ENCODE measurements around the gene RAB23. TPM values are rescaled to one million over a fixed set of nuclear protein-coding genes. Genes with fewer than 3 reads are reported as not detected.
"Not testable (repeated sequence)": the region's sequence is repeated elsewhere in the genome, so short reads cannot be mapped to it uniquely, and the experiment has no call there.

RAB23 gene
- 24.4 TPM for total RNA-seq

DNA sequence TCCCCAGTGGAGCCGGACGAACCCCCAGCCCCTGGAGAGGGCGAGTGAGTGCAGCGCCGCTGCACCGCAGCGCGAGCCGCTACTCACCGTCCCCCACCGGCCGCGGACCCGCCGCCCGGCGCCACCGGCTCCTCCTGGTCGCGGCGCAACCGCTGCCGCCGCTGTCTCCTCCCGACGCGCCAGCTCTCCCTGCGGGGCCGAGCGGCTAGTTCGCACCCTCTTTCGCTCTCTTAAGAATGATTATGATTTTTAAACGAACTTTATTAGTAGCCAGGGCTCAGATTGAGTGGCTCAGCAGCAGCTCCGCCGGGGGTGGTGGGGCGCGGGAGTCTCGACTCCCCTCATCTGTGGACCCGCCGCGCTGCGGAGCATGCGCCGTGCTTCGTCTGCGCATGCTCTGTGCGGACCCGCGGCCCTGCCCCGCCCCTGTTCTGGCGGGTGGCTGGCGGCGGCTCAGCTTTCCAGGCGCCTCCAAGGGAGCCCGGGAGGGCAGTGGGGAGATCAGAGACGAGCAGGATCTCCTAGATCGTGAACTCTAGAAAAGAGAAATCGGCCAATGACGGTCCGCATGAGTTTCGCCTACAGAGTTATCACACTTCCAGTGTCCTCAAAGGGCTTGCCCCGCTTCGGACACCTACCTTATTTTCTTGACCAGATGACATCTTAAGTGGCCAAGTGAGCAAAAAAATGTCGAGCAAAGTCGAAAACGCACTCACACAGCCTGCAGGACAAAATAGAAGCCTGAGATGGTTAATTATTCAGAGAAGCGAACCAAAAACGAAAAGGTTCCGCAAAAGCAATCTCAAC, at the start of gene RAB23:
Gene RAB23, minus strand, starts transcription at position 372 of the 807 bp plus-strand sequence. CDS start 11,927 bp downstream, outside the sequence.
- peak; percentile 85 for DNase-seq

DNA sequence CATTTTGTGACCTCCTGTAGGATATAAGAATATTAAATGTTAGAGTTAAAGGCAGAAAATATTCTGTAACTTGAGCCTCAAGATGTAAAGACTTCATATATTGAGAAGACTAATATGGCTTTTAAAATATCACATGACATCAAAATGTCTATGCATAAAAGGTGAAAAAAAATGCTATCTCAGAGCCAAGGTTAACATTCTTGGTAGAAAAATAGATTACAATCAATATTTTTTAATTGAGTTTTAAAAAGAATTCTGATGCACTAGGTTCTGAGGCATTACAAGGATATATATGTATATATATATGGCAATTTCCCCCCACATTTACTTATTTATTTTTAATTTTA, 46.2 kb upstream of the RAB23 start:
- no peak for DNase-seq

DNA sequence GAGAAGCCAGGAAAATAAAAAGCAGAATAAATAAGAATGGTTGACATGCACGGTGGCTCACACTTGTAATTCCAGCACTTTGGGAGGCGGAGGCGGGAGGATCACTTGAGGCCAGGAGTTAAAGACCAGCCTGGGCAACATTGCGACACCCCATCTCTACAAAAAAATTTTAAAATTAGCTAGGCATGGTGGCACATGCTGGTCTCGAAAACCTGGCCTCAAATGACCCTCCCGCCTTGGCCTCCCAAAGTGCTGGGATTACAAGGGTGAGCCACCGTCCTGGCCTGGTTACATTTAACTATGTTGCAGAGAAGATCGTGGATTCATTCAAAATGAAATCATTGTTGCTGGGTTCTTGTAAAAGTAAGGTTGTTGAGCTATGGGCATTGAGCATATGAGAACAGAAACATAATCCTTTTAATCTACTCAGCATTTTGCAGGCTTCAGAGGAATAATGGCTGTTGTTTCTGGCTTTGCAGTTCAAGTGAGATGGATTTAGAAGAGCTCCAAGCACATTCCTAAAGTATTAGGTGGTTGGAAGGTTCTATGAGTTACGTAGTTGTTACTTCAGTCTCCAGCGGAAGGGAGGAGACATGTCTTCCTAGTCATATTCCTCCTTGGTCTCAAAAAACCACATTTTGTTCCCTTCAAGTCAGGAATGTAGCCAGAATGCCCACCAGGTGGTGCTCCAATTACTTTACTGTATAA, 45.6 kb upstream of the RAB23 start:
- DNase-seq, result peak; percentile 83

DNA sequence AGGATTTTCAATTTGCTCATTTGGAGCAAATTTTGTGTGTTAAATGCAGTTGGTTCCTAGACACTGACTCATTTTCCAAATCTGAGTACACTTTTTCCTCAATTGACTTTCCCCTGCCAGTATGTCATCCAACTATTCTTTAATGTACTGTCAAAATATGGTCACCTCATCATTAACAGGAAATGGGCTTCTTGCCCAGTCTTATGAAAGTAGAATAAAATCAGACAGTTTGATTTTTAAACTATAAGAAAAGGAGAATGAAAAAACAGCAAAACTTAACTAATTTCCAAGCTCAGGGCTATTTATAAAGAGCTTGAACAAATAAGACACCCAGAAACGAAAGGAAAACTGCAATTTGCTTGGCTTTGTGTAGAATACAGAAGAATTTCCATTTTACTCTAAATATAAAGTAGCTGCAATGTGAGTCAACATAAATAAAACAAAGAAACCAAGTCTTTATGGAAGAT, 43.7 kb upstream of the RAB23 start:
- DNase-seq, result peak; percentile 75

DNA sequence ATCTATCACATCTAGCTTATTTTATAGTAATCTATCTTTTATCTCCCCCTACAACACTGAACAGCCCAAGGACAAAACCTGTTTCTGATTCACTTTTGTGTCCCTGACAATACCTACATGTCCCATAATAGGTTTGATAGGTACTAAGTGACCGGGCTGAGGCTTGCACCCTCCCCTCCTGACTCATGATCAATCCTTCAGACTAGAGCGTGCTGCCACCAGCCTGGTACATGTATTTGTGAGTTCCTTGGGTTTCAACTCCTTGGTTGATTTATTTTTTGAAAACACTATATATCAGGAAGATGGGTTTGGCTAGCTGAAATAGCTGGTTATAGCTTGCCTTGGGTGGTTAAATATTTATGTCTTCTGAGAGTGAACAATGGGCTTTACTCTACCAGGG, 41.6 kb upstream of the RAB23 start:
- no peak for DNase-seq

DNA sequence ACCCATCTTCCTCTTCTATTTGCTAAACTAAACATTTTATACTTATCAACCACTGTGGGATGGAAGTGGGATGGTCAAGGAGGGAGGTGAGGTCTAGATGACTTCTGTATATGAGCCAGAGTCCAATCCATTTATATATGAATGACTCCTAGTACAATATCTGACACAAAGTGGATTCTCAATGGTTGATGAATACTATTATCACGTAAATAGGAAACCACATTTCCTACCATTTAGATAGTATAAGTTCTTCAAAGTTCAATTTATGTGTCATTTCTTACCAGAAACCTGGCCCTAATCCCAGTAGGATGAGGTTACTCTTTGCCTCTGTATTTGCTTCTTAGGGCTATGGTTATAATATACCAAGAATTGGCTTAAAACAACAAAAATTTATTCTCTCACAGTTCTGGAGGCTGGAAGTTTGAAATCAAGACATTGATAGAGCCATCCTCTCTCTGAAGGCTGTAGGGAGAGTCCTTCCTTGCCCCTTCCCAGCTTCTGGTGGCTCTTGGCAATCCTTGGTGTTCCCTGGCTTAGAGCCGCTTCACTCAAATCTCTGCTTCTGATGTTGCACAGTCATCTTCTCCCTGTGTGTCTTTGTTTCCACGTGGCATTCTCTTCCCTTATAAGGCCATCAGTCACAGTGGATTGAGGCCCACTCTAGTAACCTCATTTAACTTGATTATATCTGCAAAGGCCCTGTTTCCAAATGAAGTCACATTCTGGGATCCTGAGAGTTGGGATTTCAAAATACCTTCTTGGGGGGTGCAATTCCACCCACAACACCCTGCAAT, 41.0 kb upstream of the RAB23 start:
- DNase-seq, result no peak

DNA sequence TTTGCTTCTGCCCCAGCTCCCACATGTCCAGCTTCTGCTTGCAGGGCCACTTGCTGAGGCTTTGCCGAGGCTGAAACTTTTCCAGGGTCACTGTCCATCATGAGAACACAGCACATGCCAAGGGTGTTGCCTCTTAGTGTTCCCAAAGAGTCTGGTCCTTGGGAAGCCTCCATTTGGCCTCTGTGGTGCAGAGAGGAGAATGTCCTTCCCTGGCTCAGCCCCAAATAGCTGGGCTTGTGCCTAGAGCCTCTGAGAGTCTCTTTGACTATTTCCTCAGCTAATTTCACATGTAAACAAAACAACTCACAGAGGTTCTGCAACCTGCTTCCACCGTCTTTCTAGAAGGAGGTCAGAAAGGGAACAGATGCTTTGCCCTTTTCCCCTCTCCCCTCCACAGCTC, 40.4 kb upstream of the RAB23 start:
- DNase-seq, result no peak

DNA sequence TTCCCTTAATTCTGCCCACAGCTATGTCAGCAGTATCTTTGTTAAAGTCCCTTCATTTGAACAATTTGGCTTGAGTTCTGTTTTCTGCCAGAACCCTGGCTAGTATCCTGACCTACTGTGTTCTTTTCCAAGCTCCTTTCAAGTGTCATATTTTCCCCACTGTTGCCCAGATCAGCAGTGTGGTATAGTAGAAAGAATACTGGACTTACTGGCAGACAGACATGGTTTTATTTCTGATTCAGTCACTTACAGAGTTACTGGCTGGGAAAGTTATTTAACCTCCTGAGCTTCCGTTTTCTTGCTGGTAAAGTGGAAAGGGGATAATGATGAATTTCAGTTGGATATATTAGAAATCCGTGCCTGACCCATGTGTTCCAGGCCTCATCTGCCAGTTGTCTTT, 39.8 kb upstream of the RAB23 start:
- no peak for DNase-seq

DNA sequence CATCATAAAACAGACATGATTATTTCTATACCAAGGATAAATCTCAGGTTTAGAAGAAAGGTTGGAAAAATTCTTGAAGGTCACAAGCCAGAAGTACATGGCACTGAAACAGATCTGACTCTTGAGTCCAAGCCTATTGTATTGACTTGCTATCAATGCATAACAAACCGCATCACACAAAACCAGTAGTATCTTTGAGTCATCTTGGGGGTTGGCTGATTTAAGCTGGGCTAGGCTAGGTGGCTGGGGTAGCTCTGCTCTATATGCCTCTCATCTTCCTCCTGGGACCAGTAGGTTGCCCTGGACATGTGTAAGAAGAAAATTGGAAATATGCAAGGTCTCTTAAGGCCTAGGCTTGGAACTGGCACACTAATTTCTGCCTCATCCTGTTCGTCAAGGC, 37.0 kb upstream of the RAB23 start:
- no peak for DNase-seq

DNA sequence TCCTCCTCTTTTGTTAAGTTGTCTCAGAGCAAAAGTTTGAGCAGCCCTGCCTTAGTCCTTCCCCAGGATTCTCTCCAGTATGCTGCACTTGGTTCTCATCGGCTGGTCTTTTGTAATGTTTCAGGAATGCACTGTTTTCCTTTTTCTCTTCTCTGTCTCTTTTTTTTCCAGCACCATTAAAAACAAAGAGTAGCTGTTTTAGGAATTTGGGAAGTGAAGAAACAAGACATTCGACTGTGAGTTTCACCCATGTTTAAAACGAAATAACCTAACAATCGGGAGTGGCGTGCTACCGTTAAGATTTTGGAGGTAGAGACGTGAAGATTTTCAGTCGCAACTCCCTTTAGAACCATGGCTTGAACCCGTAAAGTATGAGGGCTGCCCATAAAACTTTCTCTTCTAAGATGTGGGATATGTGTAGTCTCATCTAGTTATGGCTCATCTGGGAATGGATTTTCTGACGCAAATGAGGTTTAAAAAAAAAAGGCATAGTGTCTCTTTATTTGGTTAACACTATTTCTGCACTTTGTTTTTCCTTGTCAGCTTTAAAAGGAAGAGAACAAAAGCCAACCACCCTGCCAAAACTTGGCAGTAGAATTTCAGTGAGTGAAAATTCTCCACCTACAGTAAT, 35.9 kb upstream of the RAB23 start:
- DNase-seq, result peak; percentile 38

DNA sequence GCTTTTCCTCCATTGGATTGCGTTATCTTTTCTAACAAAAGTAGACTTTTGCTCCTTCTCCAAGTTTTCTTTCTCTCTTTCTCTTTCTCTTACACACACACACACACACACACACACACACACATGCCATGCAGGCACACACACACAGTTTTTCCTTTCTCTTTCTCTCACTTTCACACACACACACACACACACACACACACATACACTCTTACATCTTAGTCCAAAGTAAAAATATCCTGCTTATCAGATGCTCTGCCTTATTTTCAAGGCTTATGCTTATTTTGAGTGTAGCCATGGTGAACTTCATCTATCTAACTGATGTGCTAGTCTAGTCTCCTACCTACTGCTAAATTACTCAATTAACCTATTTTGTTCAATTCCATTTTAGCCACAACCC, 34.4 kb upstream of the RAB23 start:
- DNase-seq, result no peak

DNA sequence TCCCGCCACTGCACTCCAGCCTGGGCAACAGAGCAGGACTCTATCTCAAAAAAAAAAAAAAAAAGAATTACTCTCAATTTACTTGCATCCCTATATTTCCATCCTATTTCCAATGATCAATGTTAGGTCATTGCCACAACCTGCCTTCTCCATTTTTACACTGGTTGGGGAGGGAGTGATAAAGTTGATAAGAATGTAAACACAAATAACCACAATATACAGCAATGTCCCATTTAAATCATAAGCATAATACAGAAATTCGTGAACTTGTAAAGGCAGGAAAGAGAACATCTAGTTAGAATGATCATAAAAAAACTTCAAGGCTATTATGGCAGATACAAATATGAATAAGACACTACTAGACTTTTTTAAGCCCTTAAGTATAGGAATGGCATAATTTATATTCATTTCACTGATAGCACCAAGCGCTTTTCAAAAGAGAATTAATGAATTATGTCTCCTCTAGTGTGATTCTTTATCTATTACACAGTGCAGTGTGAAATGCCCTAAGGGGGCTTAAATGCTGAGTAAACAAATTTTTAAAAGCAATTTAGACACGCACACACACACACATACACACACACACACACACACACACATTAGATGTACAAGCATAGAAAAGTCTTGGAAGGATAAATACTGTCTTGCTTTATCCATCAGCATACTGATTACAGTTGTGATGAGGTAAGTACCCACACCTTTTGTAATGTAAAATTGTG, 33.5 kb upstream of the RAB23 start:
- no peak for DNase-seq

DNA sequence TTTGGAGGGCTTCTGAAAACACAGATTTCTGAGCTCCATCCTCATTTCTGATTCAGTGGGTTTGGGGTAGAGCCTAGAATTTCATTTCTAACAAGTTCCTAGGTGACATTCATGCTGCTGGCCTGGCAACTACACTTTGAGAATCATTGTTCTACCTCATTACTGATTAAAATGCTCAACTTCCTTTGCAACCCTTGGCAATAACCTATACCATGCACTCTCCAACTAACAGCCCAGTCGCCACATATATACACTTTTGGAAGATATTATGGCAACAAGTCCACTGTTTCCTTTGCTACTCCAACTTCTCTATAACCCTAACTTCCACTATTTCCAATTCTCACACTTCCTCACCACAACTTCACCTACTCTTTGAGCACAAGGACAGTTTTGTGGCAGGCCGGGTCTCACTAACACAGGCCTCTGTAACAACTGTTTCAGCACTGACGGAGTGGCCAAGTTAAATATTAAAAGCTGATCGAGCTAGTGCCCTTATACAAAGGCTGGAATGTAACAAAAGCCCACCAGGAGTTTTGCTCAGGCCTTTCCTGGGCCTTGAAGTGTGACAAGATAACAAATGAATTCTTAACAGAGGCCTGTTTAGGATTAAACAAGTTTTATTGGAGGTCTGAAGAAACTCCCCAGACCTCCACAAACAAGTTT, 32.1 kb upstream of the RAB23 start:
- no peak for DNase-seq

DNA sequence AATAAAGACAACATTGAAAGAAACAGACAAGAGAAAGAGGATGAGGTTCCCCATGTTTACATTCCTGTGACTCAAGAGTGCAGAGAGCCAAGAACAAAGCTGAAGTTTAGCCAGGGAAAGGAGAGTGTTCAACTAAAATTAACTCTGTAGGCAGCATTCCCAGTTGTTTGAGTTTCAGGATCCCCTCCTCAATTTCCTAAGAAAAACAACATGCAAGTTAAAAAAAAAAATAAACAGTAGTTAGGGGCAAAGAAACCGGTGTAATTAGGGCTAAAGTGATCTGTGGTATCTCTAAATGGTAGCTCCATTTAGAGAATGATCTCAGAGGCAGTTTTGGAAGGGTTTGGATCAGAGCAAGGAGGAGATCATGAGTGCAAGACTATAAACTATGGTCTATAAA, 30.9 kb upstream of the RAB23 start:
- DNase-seq, result peak; percentile 47

DNA sequence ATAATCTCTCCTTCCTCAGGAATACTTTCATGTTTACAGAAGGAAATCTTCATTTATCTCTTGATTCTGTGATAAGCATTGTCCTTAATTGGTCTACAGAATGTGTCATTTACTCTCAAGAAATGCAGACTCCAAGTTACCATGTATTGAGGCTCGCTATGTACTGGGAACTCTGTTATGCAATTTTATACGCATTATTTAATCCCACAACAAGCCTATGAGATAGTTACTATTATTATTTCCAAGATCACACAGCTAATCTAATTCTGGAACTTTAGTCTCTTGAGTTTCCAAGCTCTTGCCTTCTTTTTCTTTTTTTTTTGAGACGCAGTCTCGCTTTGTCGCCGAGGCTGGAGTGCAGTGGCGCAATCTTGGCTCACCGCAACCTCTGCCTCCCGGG, 30.0 kb upstream of the RAB23 start:
- no peak for DNase-seq

DNA sequence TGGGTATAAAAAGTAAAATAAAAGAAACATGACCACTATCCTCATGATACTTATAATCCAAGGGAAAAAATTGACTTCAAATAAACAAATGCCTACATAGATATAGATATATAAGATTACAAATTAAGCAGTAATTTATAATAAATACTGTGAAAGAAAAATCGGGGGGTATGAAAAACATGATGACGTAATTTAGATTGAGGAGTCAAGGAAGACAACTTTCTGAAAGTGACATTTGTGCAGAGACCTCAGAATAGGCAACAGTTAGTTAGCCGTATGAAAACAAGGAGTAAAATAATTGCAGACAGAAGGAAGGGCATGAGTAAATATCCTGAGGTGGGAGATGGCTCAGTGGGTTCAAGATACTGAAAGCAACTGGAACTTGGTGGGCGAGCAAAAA, 28.2 kb upstream of the RAB23 start:
- DNase-seq, result no peak

DNA sequence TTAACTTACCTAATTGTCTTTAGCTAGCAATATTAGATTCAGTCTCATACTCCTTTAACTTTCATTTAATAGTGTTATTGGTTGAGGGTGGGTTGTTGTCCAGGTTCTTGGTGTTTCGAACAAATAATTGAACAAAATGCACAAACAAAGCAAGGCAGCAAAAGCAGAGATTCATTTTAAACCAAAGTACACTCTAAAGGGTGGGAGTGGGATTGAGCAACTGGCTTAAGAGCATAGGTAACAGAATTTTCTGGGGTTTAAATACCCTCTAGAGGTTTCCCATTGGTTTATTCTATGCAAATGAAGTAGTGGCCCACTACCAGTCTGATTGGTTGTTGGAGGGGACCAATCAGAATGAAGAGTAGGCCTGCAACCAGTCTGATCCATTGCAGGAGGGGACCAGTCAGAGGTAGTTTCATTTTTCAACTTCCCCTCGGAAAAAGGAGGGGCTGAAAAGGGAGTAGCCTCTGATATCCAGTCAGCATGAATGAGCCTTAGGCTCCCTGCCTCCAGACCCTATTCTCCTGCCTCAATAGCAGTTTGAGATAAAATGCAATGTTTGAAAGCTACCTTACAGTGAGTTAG, 26.3 kb upstream of the RAB23 start:
- no peak for DNase-seq

DNA sequence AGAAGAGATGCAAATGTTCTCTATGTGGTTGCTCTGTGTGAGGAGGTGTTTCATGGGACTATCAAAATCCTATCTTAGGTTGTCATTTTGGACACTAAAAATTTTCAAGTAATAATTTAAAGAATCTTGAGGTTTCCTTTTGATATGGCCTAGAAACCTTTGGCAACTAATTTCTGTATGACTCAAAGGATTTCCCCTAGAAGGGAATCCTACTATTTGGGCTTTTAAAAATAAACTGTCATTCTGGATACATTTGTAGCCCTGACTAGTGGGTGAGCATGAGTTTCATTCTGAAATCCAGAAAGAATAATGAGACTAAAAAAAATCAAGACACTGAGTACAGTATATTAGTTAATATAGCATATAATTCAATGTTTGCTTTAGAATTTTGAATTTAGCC, 25.5 kb upstream of the RAB23 start:
- no peak for DNase-seq

DNA sequence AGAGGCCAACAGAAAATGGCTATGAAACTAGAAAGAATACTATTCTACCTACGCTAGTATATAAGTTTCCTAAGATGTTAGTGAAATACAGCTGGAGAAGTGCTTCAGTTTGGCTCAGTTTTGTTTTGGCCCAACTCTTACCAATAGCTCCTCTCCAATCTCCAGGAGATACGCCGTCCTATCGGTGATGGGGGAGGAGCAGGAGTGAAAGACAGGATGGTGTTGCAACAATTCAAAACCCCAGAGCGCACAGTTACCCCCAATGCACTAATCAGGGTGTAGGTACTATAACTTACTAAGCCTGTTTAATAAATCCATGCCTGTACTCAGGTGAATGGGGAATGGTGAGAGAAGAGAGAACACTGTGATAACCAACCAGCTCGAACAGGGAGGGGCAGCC, 24.2 kb upstream of the RAB23 start:
- no peak for DNase-seq

DNA sequence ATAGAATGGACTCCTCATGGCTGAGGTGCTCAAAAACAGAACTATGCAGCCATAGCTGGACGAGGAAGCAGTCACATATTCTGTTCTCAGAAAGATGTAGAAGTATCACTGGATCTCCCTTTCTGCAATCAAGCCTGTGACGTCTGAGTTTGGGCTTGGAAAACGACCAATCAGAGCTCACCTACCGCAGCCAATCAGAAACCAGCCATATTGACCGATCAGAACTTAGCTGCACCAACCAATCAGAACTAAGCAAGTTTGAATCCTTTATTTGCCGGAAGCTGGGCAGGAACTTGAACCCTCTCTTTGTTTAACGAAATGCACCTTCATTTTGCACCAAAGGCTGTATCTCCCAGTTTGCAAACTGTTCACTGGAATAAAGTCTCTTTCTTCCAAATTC, 21.8 kb upstream of the RAB23 start:
- DNase-seq, result no peak

DNA sequence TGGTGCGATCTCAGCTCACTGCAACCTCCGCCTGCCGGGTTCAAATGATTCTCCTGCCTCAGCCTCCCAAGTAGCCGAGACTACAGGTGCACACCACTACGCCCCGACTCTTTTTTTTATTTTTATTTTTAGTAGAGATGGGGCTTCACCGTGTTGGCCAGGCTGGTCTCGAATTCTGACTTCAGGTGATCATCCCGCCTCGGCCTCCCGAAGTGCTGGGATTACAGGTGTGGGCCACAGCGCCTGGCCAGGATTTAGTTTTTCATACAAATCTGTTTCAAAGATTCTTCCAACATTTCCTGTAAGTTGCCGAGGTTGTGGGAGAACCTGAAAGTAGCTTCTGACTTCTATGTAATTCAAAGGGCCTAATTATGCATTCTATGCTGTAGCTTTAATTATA, 21.4 kb upstream of the RAB23 start:
- not testable (repeated sequence) for DNase-seq

Data from skin of body (tissue), 2 donors.